Lower leg skin (tissue), 3 donors: ENCODE data around the gene COQ3.

Source experiments
- POLR2A ChIP-seq, 2 donors: fragments of 450-650 bp; IDR thresholded peaks; one replicate each; pipeline ENCODE4 v1.6.1; 2016 to 2017; ENCODE audit warnings: antibody characterized with exemption in 2 of 2, mild to moderate bottlenecking in 1 of 2, moderate library complexity in 1 of 2
- TF ChIP-seq, protein P1 (sequence below), 3 donors: fragments of 450-650 bp; IDR thresholded peaks; one replicate each; pipeline ENCODE4 v1.5.1; 2016; ENCODE audit warnings: antibody characterized with exemption in 3 of 3, mild to moderate bottlenecking in 3 of 3, moderate library complexity in 2 of 3

DNA sequence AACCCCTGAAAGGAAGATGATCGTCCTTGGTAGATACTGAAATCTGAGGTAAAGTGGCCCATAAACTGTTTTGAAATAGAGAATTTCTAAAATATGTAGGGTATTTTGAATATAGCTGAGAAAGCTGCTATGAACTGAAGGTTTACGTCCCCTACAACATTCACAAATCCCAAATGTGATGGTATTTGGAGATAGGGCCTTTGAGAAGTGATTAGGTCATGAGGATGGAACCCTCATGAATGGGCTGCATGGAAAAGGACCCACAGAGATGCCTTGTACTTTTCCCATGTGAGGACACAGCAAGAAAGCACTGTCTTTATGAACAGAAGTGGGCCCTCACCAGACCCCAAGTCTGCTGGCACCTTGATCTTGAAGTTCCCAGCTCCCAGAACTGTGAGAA, 37.9 kb upstream of the COQ3 start:
- TF ChIP-seq, protein P1, sequence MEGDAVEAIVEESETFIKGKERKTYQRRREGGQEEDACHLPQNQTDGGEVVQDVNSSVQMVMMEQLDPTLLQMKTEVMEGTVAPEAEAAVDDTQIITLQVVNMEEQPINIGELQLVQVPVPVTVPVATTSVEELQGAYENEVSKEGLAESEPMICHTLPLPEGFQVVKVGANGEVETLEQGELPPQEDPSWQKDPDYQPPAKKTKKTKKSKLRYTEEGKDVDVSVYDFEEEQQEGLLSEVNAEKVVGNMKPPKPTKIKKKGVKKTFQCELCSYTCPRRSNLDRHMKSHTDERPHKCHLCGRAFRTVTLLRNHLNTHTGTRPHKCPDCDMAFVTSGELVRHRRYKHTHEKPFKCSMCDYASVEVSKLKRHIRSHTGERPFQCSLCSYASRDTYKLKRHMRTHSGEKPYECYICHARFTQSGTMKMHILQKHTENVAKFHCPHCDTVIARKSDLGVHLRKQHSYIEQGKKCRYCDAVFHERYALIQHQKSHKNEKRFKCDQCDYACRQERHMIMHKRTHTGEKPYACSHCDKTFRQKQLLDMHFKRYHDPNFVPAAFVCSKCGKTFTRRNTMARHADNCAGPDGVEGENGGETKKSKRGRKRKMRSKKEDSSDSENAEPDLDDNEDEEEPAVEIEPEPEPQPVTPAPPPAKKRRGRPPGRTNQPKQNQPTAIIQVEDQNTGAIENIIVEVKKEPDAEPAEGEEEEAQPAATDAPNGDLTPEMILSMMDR (IDR thresholded peaks at IDR 0.05), result no peak
- TF ChIP-seq POLR2A (IDR thresholded peaks at IDR 0.05), result no peak
